K562 (cell line): ENCODE data around the gene PIGQ. TPM values are rescaled to one million over a fixed set of nuclear protein-coding genes. Genes with fewer than 3 reads are reported as not detected.

Experiments used
- HCFC1 ChIP-seq: IDR thresholded peaks from 2 replicates; pipeline ENCODE4 v1.6.1; 2012; ENCODE audit warnings: low read depth, low read length, improper control_type of control experiment
- MEIS2 ChIP-seq: fragments of 450-650 bp; IDR thresholded peaks from 2 replicates; pipeline ENCODE4 v1.6.1; 2014; ENCODE audit warnings: mild to moderate bottlenecking; ENCODE audit not compliant: partially characterized antibody
- MGA ChIP-seq: fragments of 450-650 bp; IDR thresholded peaks from 2 replicates; pipeline ENCODE4 v1.6.1; 2016; ENCODE audit warnings: mild to moderate bottlenecking, moderate library complexity
- PCBP2 ChIP-seq: fragments of 200-400 bp; formaldehyde crosslinking; IDR thresholded peaks from 2 replicates; pipeline ENCODE4 v1.6.1; 2018; ENCODE audit warnings: low read length, low read depth, mild to moderate bottlenecking, moderate library complexity; ENCODE audit not compliant: poor library complexity, severe bottlenecking
- RAD21 ChIP-seq, 2 experiments: fragments of 250-450 bp in 1 of 2; fragments of 450-650 bp in 1 of 2; sonication (Bioruptor Pico) in 1 of 2; formaldehyde crosslinking in 1 of 2; IDR thresholded peaks in 1 of 2; conservative IDR thresholded peaks in 1 of 2; 2 replicates each; pipeline versions ENCODE4 v1.4.0 to v1.8.0; 2020 to 2022; ENCODE audit warnings: mild to moderate bottlenecking in 2 of 2, moderate library complexity in 1 of 2
- SMAD3 ChIP-seq: fragments of 450-650 bp; formaldehyde crosslinking; conservative IDR thresholded peaks from 2 replicates; pipeline ENCODE4 v1.4.0; 2020; ENCODE audit warnings: mild to moderate bottlenecking
- TAL1 ChIP-seq: fragments of 450-650 bp; IDR thresholded peaks from 2 replicates; pipeline ENCODE4 v1.6.1; 2016; ENCODE audit warnings: mild to moderate bottlenecking
- XRCC5 ChIP-seq: fragments of 200-400 bp; formaldehyde crosslinking; IDR thresholded peaks from 2 replicates; pipeline ENCODE4 v1.6.1; 2017; ENCODE audit warnings: low read depth, mild to moderate bottlenecking, low read length
- ZFP30 ChIP-seq: fragments of 250-450 bp; sonication (Bioruptor Pico); IDR thresholded peaks from 2 replicates; pipeline ENCODE4 v1.8.0; 2022; ENCODE audit warnings: moderate library complexity, mild to moderate bottlenecking, inconsistent platforms, borderline replicate concordance
- ZNF124 ChIP-seq: sonication (generic); formaldehyde crosslinking; IDR thresholded peaks from 2 replicates; pipeline ENCODE4 v1.8.1; 2022; ENCODE audit warnings: missing genetic modification reagents
- polyA plus RNA-seq, 8 experiments: library from polyadenylated mRNA; depleted of rRNA in 4 of 8; stranded (reverse) in 5 of 8; unstranded in 3 of 8; fragments of >200 nt; fragmentation: Nextera tagmentation in 2 of 8; fragmentation: Illumina TruSeq in 1 of 8; extraction: Ambion mirVana in 2 of 8; extraction: Trizol in 1 of 8; gene quantifications; 2 replicates each; pipeline versions ENCODE4 v1.2.1 to v1.2.3, GENCODE V29; 2011 to 2014; ENCODE audit warnings: inconsistent platforms in 1 of 8, missing spikeins in 1 of 8
- total RNA-seq, 7 experiments: library from RNA; depleted of rRNA in 6 of 7; stranded (reverse); fragments of >200 nt in 6 of 7; fragmentation: Illumina TruSeq in 2 of 7; extraction: Trizol in 2 of 7; gene quantifications; 2 replicates each; pipeline versions ENCODE4 v1.2.1 to v1.2.3, GENCODE V29; 2011 to 2021; ENCODE audit warnings: low replicate concordance in 1 of 7
- TF ChIP-seq, protein P1 (sequence below), 2 experiments: fragments of 450-650 bp; conservative IDR thresholded peaks; 2 replicates each; pipeline ENCODE4 v1.6.1; 2017; ENCODE audit warnings: mild to moderate bottlenecking in 2 of 2, moderate library complexity in 2 of 2

The PIGQ gene
- total and polyA plus RNA-seq, 9 of the 15 experiments (the other 6 are each of a cell fraction or from before 2014, with no cell fraction given), result 0.20 to 49.6 (median 11.7) TPM

DNA sequence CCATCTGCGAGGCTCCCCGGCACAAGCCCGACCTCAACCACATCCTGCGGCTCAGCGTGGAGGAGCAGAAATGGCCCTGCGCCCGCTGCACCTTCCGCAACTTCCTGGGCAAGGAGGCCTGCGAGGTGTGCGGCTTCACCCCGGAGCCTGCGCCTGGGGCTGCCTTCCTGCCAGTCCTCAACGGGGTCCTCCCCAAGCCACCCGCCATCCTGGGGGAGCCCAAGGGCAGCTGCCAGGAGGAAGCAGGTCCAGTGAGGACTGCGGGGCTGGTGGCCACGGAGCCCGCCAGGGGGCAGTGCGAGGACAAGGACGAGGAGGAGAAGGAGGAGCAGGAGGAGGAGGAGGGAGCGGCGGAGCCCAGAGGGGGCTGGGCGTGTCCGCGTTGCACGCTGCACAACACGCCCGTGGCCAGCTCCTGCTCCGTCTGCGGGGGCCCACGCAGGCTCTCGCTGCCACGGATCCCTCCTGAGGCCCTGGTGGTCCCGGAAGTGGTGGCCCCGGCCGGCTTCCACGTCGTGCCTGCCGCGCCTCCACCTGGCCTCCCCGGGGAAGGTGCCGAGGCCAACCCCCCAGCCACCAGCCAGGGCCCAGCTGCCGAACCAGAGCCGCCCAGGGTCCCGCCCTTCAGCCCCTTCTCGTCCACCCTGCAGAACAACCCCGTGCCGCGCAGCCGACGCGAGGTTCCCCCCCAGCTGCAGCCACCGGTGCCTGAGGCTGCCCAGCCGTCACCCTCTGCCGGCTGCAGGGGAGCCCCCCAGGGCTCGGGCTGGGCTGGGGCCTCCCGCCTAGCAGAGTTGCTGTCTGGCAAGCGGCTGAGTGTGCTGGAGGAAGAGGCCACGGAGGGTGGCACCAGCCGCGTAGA is 22.6 kb upstream of the PIGQ start (continued):
- TF ChIP-seq MGA (no peak), TAL1 (no peak), PCBP2 (no peak), HCFC1 (no peak), ZFP30 (CRISPR knock-in tag) (no peak), SMAD3 (CRISPR knock-in tag) (no peak), RAD21 (CRISPR knock-in tag; conservative IDR thresholded peaks at IDR 0.05 in 1 of 2, IDR thresholded peaks at IDR 0.05 in 1 of 2) (peak; percentile 39 to 58; a peak in 3 of 4 replicates), XRCC5 (no peak), ZNF124 (CRISPR knock-in tag) (no peak), MEIS2 (no peak)
- TF ChIP-seq, protein P1, sequence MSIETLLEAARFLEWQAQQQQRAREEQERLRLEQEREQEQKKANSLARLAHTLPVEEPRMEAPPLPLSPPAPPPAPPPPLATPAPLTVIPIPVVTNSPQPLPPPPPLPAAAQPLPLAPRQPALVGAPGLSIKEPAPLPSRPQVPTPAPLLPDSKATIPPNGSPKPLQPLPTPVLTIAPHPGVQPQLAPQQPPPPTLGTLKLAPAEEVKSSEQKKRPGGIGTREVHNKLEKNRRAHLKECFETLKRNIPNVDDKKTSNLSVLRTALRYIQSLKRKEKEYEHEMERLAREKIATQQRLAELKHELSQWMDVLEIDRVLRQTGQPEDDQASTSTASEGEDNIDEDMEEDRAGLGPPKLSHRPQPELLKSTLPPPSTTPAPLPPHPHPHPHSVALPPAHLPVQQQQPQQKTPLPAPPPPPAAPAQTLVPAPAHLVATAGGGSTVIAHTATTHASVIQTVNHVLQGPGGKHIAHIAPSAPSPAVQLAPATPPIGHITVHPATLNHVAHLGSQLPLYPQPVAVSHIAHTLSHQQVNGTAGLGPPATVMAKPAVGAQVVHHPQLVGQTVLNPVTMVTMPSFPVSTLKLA (conservative IDR thresholded peaks at IDR 0.05), result no peak
